HG02938 (cell line): ENCODE data around the gene EAF2.
"Not testable (repeated sequence)": the region's sequence is repeated elsewhere in the genome, so short reads cannot be mapped to it uniquely, and the experiment has no call there.

ENCODE experiments used
- ATAC-seq: cut with Tn5 transposase; IDR thresholded peaks from one replicate; pipeline ENCODE4 v1.9.1; 2021; ENCODE audit warnings: mild to moderate bottlenecking, moderate library complexity; ENCODE audit not compliant: unreplicated experiment

Gene EAF2

GRCh38 chr3:121857778-121858177 lies 22.8 kb downstream of the EAF2 start:
- ATAC-seq: not testable (repeated sequence)

- not testable (repeated sequence) for ATAC-seq
Measured at GRCh38 chr3:121863247-121863646, 28.2 kb downstream of the EAF2 start.

GRCh38 chr3:121863801-121864200 lies 28.8 kb downstream of the EAF2 start:
- ATAC-seq: no peak

- no peak for ATAC-seq
Measured at GRCh38 chr3:121869736-121870135, 34.7 kb downstream of the EAF2 start.

- ATAC-seq: no peak
Measured at GRCh38 chr3:121870717-121871116, 35.7 kb downstream of the EAF2 start.

GRCh38 chr3:121871430-121871829 lies 36.4 kb downstream of the EAF2 start:
- ATAC-seq: no peak

GRCh38 chr3:121878411-121878810 lies 43.4 kb downstream of the EAF2 start:
- no peak for ATAC-seq

- ATAC-seq: no peak
Measured at GRCh38 chr3:121883507-121883906, 48.5 kb downstream of the EAF2 start.

- ATAC-seq: no peak
Measured at GRCh38 chr3:121885386-121885785, 50.4 kb downstream of the EAF2 start.

GRCh38 chr3:121894301-121894990 lies 59.4 kb downstream of the EAF2 start, which contains the start of gene SLC15A2:
Gene SLC15A2 (plus strand): TSS chr3:121894401. CDS start chr3:121894477, 76 bp downstream.
- ATAC-seq: no peak

- no peak for ATAC-seq
Measured at GRCh38 chr3:121895121-121895520, 60.1 kb downstream of the EAF2 start.

- no peak for ATAC-seq
Measured at GRCh38 chr3:121895736-121896135, 60.7 kb downstream of the EAF2 start.

- no peak for ATAC-seq
Measured at GRCh38 chr3:121896823-121897222, 61.8 kb downstream of the EAF2 start.

- no peak for ATAC-seq
Measured at GRCh38 chr3:121897296-121897695, 62.3 kb downstream of the EAF2 start.

- ATAC-seq: no peak
Measured at GRCh38 chr3:121913305-121913990, 78.4 kb downstream of the EAF2 start.

GRCh38 chr3:121914081-121914998 lies 79.3 kb downstream of the EAF2 start:
- ATAC-seq: no peak

- ATAC-seq: no peak
Measured at GRCh38 chr3:121916189-121916588, 81.2 kb downstream of the EAF2 start.

GRCh38 chr3:121918779-121919483 lies 83.9 kb downstream of the EAF2 start:
- ATAC-seq: no peak

- ATAC-seq: no peak
Measured at GRCh38 chr3:121924734-121925133, 89.7 kb downstream of the EAF2 start.

- ATAC-seq: no peak
Measured at GRCh38 chr3:121926380-121926779, 91.4 kb downstream of the EAF2 start.
